Epidermal melanocyte (primary cell): Measurements from ENCODE around the gene KLHL9.
"Not testable (repeated sequence)": the region's sequence is repeated elsewhere in the genome, so short reads cannot be mapped to it uniquely, and the experiment has no call there.

Source experiments
- DNase-seq: peaks from one replicate; pipeline ENCODE4 v3.0.0; 2011; ENCODE audit warnings: low spot score; ENCODE audit not compliant: insufficient read length

Gene KLHL9, protein sequence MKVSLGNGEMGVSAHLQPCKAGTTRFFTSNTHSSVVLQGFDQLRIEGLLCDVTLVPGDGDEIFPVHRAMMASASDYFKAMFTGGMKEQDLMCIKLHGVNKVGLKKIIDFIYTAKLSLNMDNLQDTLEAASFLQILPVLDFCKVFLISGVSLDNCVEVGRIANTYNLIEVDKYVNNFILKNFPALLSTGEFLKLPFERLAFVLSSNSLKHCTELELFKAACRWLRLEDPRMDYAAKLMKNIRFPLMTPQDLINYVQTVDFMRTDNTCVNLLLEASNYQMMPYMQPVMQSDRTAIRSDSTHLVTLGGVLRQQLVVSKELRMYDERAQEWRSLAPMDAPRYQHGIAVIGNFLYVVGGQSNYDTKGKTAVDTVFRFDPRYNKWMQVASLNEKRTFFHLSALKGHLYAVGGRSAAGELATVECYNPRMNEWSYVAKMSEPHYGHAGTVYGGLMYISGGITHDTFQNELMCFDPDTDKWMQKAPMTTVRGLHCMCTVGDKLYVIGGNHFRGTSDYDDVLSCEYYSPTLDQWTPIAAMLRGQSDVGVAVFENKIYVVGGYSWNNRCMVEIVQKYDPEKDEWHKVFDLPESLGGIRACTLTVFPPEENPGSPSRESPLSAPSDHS

GRCh38 chr9:21334701-21335632, at the start of gene KLHL9:
Gene KLHL9 (minus strand): TSS chr9:21335404. CDS start chr9:21334859, 545 bp downstream.
- peak; percentile 93 for DNase-seq

DNA sequence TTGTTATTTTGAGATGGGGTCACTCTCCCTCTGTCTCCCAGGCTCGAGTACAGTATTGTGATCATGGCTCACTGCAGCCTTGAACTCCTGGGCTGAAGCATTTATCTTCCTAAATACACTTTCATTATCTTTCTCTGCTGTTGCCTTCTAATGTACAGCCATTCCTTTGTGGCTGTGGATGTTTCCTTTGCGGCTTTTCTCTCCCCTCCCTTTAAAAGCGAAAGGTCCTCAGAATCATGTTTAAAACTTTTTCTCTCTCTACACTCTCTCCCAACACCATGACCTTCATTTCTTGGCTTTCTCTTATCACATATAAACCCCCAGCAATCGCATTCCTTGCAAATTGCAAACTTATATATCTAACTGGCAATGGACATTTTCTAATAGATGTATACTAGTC, 48.4 kb upstream of the KLHL9 start:
- no peak for DNase-seq

DNA sequence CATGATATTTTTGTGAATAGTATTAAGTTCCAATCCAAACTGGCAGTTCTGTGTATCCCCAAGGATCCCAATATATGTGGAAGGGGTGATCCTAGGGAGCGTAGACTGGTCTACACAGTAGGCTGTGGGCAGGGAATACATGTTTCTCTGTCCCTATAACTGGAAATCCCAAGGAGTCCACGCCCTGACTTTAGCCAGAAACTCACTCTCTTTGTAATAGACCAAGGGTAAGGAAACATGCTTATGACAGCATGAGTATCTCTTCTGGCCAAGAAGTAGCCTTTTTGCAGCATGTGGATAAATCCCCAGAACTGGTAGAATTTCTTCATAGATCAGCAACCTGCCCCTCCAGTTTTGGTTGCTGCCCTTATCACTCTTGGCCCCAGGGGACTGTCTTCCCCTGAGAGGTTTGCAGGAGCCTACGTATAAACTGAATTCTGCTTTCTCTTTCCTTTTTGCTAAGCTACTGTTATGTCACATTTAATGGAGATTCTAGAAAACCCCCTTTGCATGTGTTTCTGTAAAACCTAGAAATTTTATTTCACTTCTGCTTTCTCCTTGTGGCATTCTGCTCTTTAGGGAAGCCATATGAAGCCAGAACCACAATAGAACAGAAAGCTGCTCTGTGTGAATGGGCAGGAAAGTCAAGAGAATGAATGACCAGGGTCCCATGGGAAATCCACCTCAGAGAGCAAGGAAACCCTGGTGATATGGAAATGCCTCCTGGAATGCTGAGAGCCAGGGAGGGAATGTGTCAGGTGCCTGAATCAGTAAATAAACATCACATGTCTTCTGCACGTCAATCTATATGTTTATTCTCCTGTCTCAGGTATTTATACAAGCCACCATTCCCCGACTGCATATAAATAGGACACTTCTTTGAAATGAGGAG, 46.5 kb upstream of the KLHL9 start:
- DNase-seq, result no peak

DNA sequence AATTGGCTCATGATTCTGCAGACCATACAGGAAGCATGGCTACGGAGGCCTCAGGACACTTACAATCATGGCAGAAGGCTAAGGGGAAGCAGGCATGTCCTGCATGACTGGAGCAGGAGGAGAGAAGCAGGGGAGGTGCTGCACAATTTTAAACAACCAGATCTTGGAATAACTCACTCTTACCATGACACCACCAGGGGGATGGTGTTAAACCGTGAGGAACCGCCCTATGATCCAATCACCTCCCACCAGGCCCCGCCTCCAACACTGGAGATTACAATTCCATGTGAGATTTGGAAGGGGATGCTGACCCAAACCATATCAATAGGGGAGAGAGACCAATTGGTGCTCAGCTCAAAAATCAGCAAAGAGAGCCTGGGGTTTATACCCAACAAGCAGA, 36.3 kb upstream of the KLHL9 start:
- DNase-seq, result not testable (repeated sequence)

GRCh38 chr9:21367957-21368356, 32.8 kb upstream of the KLHL9 start, which contains the start of gene IFNA13:
Gene IFNA13 (minus strand): TSS chr9:21368057. CDS start chr9:21368010, 47 bp downstream.
- DNase-seq, result no peak

- not testable (repeated sequence) for DNase-seq
Measured at GRCh38 chr9:21367169-21367568, 32.0 kb upstream of the KLHL9 start.

- no peak for DNase-seq
Measured at GRCh38 chr9:21362287-21362686, 27.1 kb upstream of the KLHL9 start.

GRCh38 chr9:21357479-21358460, 22.6 kb upstream of the KLHL9 start:
- DNase-seq, result no peak

DNA sequence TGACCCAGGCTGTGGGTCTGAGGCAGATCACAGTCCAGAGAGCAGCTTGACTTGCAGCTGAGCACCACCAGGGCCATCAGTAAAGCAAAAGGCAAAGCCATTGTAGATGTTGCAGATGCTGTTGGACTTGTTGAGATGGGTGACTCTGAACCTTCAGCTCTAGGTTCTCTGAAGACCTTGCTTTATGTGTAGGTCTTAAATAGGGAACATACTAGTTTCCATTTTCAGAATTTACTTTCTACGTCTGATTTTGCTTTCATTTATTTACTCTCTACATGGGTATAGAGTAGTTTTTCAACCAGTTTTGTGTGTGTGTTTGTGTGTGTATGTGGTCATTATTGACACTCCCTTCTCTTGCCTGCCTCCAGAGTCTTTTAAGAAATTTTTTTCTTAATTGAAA, 15.6 kb upstream of the KLHL9 start, which contains the start of gene IFNA6:
TSS of gene IFNA6 (minus strand) at position 101 of the 400 bp plus-strand sequence. CDS start at position 101, 0 bp downstream.
- no peak for DNase-seq

GRCh38 chr9:21348430-21348970, 13.3 kb upstream of the KLHL9 start:
- no peak for DNase-seq

GRCh38 chr9:21340735-21341134, 5.5 kb upstream of the KLHL9 start:
- DNase-seq, result no peak

DNA sequence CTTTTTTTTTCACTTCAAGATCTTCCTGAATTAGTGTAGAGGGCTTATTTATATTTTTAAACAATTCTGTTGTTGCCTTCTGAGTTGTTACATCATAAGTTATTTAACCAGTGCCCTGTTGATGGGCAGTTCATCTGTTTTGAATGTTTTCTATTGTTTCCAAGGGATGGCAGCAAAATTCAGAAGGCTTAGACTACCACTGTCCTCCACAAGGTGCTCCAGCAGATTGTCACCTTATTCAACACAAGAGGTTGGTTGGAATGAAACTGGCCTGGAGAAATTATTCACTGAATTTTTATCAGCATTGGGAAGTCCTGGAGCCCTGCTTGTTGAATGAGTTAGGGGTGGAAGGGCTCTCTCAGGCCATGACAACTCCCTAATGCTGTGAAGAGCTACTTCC, 1.3 kb upstream of the KLHL9 start:
- DNase-seq, result no peak

DNA sequence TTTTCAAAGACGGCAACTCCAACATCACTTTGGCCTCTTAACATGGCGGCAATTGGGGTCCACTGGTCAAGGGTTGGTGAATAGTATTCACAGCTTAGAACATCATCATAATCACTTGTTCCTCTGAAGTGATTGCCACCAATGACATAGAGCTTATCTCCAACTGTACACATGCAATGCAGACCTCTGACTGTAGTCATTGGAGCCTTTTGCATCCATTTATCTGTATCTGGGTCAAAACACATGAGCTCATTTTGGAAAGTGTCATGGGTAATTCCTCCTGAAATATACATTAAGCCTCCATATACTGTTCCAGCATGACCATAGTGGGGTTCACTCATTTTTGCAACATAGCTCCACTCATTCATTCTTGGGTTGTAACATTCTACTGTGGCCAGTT, 2.0 kb downstream of the KLHL9 start:
- DNase-seq, result no peak

DNA sequence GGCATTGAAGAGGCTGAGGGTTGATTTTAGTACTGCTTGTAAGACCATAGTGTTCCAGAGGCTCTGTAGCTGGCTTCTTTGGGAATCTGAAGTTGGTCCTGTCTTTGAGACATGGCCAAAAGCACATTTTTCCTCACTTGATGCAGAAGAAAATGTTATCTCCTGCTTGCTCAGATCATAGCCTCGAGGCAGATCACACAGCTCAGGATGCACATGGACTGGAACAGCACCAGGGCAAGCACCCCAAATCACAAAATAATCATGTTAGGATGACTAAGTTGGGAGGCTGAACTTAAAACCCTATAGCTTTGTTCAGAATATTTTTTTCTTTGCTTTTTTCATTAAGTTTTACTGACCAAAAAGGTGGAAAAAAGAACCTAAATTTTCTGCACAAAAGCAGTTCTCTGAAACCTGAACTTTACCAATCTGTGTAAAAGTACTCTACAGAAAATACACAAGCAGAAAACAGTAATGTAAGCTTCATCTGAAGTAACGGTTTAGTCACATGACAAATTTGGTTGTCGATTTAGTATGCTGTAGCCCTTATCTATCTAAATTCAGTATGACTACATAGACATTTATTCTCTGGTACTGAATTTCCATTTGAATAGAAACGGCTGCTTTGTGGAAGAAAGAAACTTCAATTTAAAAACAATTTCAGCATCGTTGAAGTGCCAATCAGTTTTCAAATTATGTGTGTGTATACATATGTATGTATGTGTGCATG, 3.4 kb downstream of the KLHL9 start:
- DNase-seq, result no peak

- DNase-seq, result no peak
Measured at GRCh38 chr9:21326526-21327139, 8.6 kb downstream of the KLHL9 start.

DNA sequence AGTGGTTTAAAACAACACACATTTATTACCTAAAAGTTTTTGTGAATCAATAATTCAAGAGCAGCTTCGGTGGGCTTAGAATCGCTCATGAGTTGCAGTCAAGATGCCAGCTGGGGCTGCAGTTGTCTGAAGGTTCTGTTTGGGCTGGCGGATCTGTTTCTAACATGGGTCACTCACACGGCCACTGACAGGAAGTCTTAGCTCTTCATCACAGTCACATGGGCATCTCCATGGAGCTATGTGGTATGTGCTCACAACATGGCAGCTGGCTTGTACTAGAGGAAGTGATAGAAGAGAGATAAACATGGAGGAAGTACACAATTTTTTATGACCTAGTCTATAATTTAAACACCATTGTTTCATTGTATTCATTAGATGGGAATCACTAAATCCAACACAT, 11.2 kb downstream of the KLHL9 start:
- DNase-seq, result no peak

GRCh38 chr9:21322911-21323461, 12.2 kb downstream of the KLHL9 start:
- no peak for DNase-seq

- no peak for DNase-seq
Measured at GRCh38 chr9:21320465-21320864, 14.7 kb downstream of the KLHL9 start.
